SK-N-SH (cell line): ENCODE results near the gene FEM1B.

Experiments used
- EP300 ChIP-seq, 2 experiments: IDR thresholded peaks; 2 replicates each; pipeline versions ENCODE4 v1.4.0 to v1.6.1; 2012; ENCODE audit warnings: borderline replicate concordance in 1 of 2, low read depth in 1 of 2, low read length in 1 of 2
- JUND ChIP-seq: IDR thresholded peaks from 2 replicates; pipeline ENCODE4 v1.4.0; 2012
- POLR2AphosphoS5 ChIP-seq: IDR thresholded peaks from 2 replicates; pipeline ENCODE4 v1.6.1; 2012; ENCODE audit warnings: low read depth, low read length
- REST ChIP-seq: IDR thresholded peaks from 2 replicates; pipeline ENCODE4 v1.6.1; 2012; ENCODE audit warnings: mild to moderate bottlenecking, low read depth, low read length, moderate library complexity
- TAF1 ChIP-seq: IDR thresholded peaks from 2 replicates; pipeline ENCODE4 v1.6.1; 2012; ENCODE audit warnings: low read depth, mild to moderate bottlenecking, low read length, moderate library complexity, borderline replicate concordance
- TEAD4 ChIP-seq: IDR thresholded peaks from 2 replicates; pipeline ENCODE4 v1.4.0; 2012; ENCODE audit warnings: mild to moderate bottlenecking, borderline replicate concordance; ENCODE audit not compliant: insufficient read depth
- TF ChIP-seq, protein P1 (sequence below): fragments of 200-600 bp; sonication (generic); IDR thresholded peaks from 2 replicates; pipeline ENCODE4 v1.6.1; 2017; ENCODE audit warnings: antibody characterized with exemption, mild to moderate bottlenecking, moderate library complexity
- TF ChIP-seq, protein P2 (sequence below): IDR thresholded peaks from 2 replicates; pipeline ENCODE4; 2012
- TF ChIP-seq, protein P3 (sequence below): IDR thresholded peaks from 2 replicates; pipeline ENCODE4 v1.4.0; 2012; ENCODE audit warnings: low read depth, borderline replicate concordance

- TF ChIP-seq, protein P1, sequence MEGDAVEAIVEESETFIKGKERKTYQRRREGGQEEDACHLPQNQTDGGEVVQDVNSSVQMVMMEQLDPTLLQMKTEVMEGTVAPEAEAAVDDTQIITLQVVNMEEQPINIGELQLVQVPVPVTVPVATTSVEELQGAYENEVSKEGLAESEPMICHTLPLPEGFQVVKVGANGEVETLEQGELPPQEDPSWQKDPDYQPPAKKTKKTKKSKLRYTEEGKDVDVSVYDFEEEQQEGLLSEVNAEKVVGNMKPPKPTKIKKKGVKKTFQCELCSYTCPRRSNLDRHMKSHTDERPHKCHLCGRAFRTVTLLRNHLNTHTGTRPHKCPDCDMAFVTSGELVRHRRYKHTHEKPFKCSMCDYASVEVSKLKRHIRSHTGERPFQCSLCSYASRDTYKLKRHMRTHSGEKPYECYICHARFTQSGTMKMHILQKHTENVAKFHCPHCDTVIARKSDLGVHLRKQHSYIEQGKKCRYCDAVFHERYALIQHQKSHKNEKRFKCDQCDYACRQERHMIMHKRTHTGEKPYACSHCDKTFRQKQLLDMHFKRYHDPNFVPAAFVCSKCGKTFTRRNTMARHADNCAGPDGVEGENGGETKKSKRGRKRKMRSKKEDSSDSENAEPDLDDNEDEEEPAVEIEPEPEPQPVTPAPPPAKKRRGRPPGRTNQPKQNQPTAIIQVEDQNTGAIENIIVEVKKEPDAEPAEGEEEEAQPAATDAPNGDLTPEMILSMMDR = no peak
- TF ChIP-seq TAF1 (no peak), REST (no peak), EP300 (IDR thresholded peaks at IDR 0.05; ENCODE audit: borderline replicate concordance in 1 of 2, low read depth in 1 of 2, low read length in 1 of 2) (no peak), TEAD4 (no peak), JUND (no peak), POLR2AphosphoS5 (no peak)
- TF ChIP-seq, protein P2, sequence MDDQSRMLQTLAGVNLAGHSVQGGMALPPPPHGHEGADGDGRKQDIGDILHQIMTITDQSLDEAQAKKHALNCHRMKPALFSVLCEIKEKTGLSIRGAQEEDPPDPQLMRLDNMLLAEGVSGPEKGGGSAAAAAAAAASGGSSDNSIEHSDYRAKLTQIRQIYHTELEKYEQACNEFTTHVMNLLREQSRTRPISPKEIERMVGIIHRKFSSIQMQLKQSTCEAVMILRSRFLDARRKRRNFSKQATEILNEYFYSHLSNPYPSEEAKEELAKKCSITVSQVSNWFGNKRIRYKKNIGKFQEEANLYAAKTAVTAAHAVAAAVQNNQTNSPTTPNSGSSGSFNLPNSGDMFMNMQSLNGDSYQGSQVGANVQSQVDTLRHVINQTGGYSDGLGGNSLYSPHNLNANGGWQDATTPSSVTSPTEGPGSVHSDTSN = no peak
- TF ChIP-seq, protein P3, sequence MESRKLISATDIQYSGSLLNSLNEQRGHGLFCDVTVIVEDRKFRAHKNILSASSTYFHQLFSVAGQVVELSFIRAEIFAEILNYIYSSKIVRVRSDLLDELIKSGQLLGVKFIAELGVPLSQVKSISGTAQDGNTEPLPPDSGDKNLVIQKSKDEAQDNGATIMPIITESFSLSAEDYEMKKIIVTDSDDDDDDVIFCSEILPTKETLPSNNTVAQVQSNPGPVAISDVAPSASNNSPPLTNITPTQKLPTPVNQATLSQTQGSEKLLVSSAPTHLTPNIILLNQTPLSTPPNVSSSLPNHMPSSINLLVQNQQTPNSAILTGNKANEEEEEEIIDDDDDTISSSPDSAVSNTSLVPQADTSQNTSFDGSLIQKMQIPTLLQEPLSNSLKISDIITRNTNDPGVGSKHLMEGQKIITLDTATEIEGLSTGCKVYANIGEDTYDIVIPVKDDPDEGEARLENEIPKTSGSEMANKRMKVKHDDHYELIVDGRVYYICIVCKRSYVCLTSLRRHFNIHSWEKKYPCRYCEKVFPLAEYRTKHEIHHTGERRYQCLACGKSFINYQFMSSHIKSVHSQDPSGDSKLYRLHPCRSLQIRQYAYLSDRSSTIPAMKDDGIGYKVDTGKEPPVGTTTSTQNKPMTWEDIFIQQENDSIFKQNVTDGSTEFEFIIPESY = no peak
These were observed 40.7 kb downstream of the FEM1B start for GRCh38 chr15:68318008-68318835.
